Gastrocnemius medialis (tissue), 4 donors: Measurements from ENCODE around the gene OMA1.
A peak's percentile ranks its signal among the peaks of the same experiment; 100 is the strongest.

Experiments
- POLR2A ChIP-seq, 2 donors: fragments of 450-650 bp; IDR thresholded peaks; one replicate each; pipeline ENCODE4 v1.6.1; 2017; ENCODE audit warnings: antibody characterized with exemption in 2 of 2, mild to moderate bottlenecking in 2 of 2, moderate library complexity in 2 of 2
- TF ChIP-seq, protein P1 (sequence below), 5 experiments: fragments of 450-650 bp in 3 of 5; fragments of 200-600 bp in 2 of 5; sonication (generic) in 2 of 5; IDR thresholded peaks in 4 of 5; conservative IDR thresholded peaks in 1 of 5; 1 replicate in 4 of 5; 2 replicates in 1 of 5; pipeline ENCODE4 v1.5.1; 2016 to 2019; ENCODE audit warnings: antibody characterized with exemption in 5 of 5, mild to moderate bottlenecking in 3 of 5, moderate library complexity in 3 of 5

DNA sequence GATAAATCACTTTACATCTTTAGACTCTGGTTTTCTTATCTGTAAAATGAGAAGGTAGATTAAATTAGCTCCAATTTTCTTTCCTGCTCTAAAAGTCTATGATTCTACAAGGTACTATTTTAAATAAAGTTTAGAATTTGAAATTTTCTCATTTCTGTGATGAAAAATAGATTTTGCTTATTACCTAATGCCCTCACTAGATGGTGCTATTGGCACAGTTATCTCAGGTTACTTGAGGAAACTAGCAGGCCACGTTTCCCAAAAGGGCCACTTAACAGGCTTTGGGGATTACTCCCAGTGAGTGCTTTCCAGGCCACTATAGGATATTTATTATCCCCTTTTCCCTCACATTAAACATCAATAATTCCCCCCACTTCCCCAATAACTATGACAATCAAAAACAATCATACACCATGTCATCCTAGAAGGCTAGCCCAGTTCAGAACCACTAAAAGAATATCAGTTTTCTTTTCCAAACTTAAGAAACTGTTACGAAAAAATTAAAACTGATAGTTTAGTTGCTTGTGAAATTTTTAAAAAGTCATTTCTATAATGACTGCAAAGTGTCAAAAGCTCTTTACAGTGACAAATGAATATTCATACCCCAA lies 30.6 kb downstream of the OMA1 start:
- TF ChIP-seq, protein P1, sequence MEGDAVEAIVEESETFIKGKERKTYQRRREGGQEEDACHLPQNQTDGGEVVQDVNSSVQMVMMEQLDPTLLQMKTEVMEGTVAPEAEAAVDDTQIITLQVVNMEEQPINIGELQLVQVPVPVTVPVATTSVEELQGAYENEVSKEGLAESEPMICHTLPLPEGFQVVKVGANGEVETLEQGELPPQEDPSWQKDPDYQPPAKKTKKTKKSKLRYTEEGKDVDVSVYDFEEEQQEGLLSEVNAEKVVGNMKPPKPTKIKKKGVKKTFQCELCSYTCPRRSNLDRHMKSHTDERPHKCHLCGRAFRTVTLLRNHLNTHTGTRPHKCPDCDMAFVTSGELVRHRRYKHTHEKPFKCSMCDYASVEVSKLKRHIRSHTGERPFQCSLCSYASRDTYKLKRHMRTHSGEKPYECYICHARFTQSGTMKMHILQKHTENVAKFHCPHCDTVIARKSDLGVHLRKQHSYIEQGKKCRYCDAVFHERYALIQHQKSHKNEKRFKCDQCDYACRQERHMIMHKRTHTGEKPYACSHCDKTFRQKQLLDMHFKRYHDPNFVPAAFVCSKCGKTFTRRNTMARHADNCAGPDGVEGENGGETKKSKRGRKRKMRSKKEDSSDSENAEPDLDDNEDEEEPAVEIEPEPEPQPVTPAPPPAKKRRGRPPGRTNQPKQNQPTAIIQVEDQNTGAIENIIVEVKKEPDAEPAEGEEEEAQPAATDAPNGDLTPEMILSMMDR (IDR thresholded peaks at IDR 0.05 in 4 of 5, conservative IDR thresholded peaks at IDR 0.05 in 1 of 5), result peak; percentile 59 to 81 (median 70)
- TF ChIP-seq POLR2A (IDR thresholded peaks at IDR 0.05), result no peak
